OCI-LY3 (cell line): ENCODE results near the gene SPRED1.

Experiments used
- H2AFZ ChIP-seq: fragments of 200-600, 300-600 bp; shearing (Covaris generic); 2 replicates; pipeline ENCODE4 v1.6.0; 2014; ENCODE audit warnings: antibody characterized with exemption, low read depth, low read length
- H3K27ac ChIP-seq: fragments of 200-600, 300-600 bp; sonication (generic); 2 replicates; pipeline ENCODE4 v1.5.1; 2014; ENCODE audit warnings: mild to moderate bottlenecking, low read length, moderate library complexity, mixed read lengths
- H3K27me3 ChIP-seq: fragments of 200-600, 300-600 bp; sonication (generic); 2 replicates; pipeline ENCODE4 v1.6.1; 2014; ENCODE audit warnings: low read depth, low read length, mixed read lengths
- H3K36me3 ChIP-seq: fragments of 200-600, 300-600 bp; sonication (generic); replicated peaks from 2 replicates; pipeline ENCODE3; 2014; ENCODE audit warnings: low read depth, low read length, mixed read lengths
- H3K4me1 ChIP-seq: fragments of 300-600, 200-600 bp; sonication (generic); 2 replicates; pipeline ENCODE4 v1.6.1; 2014; ENCODE audit warnings: low read length, mixed read lengths
- H3K4me2 ChIP-seq: fragments of 200-600, 300-600 bp; sonication (generic); 2 replicates; pipeline ENCODE4 v1.6.1; 2014; ENCODE audit warnings: low read length, mixed read lengths
- H3K4me3 ChIP-seq: fragments of 300-600, 200-600 bp; sonication (generic); 2 replicates; pipeline ENCODE4 v1.5.1; 2014; ENCODE audit warnings: antibody characterized with exemption, mild to moderate bottlenecking, low read length, moderate library complexity
- H3K79me2 ChIP-seq: fragments of 300-600, 200-600 bp; shearing (Covaris generic); 2 replicates; pipeline ENCODE4 v1.6.1; 2014; ENCODE audit warnings: mild to moderate bottlenecking, low read length, mixed read lengths
- H3K9ac ChIP-seq: fragments of 300-600, 200-600 bp; shearing (Covaris generic); 2 replicates; pipeline ENCODE4 v1.6.0; 2014; ENCODE audit warnings: mild to moderate bottlenecking, low read length, moderate library complexity
- H3K9me3 ChIP-seq: fragments of 200-600, 300-600 bp; shearing (Covaris generic); 2 replicates; pipeline ENCODE4 v1.6.1; 2014; ENCODE audit warnings: low read length, mixed read lengths; ENCODE audit not compliant: insufficient read depth
- H4K20me1 ChIP-seq: fragments of 200-600, 300-600 bp; sonication (generic); 2 replicates; pipeline ENCODE4 v1.6.1; 2016; ENCODE audit warnings: low read length, mixed read lengths; ENCODE audit not compliant: insufficient read depth
- CTCF ChIP-seq: fragments of 200-600, 300-600 bp; sonication (generic); IDR thresholded peaks from 2 replicates; pipeline ENCODE4 v1.5.1; 2014; ENCODE audit warnings: antibody characterized with exemption, low read length, low read depth
- EZH2phosphoT487 ChIP-seq: fragments of 200-600 bp; shearing (Covaris generic); IDR thresholded peaks from 2 replicates; pipeline ENCODE4 v1.6.1; 2018; ENCODE audit warnings: antibody characterized with exemption, mixed run types, low read depth

Gene SPRED1

GRCh38 chr15:38208779-38209178 is 43.9 kb upstream of the SPRED1 start:
- no peak overlapping the region for H3K27ac ChIP-seq

GRCh38 chr15:38211249-38211648 is 41.4 kb upstream of the SPRED1 start:
- Histone ChIP-seq H3K9me3 (no peaks in the 10 kb centered on the region), H3K4me3 (no peak overlapping the region), H4K20me1 (no peaks in the 10 kb centered on the region), H3K4me2 (no peak overlapping the region), H3K79me2 (no peaks in the 10 kb centered on the region), H3K36me3 (no peaks in the 10 kb centered on the region), H3K9ac (no peak overlapping the region), H3K27me3 (no peaks in the 10 kb centered on the region), H3K4me1 (no peaks in the 10 kb centered on the region), H2AFZ (no peak overlapping the region), H3K27ac (no peak overlapping the region)
- TF ChIP-seq EZH2phosphoT487: no peak
- no peak for TF ChIP-seq CTCF

More at GRCh38 chr15:38208779-38209178, 43.9 kb upstream of the SPRED1 start:
- no peaks in the 10 kb centered on the region for H3K27me3 ChIP-seq
- H3K4me3 ChIP-seq: no peak overlapping the region
- no peaks in the 10 kb centered on the region for H3K36me3 ChIP-seq
- H3K4me2 ChIP-seq: no peak overlapping the region
- no peaks in the 10 kb centered on the region for H3K9me3 ChIP-seq
- TF ChIP-seq CTCF: no peak
- no peak for TF ChIP-seq EZH2phosphoT487
- no peaks in the 10 kb centered on the region for H4K20me1 ChIP-seq
- H3K4me1 ChIP-seq: no peaks in the 10 kb centered on the region
- no peak overlapping the region for H2AFZ ChIP-seq
- no peak overlapping the region for H3K9ac ChIP-seq
- no peaks in the 10 kb centered on the region for H3K79me2 ChIP-seq

GRCh38 chr15:38211811-38212210 is 40.8 kb upstream of the SPRED1 start:
- no peaks in the 10 kb centered on the region for H3K4me1 ChIP-seq
- H3K36me3 ChIP-seq: no peaks in the 10 kb centered on the region
- H3K9ac ChIP-seq: no peak overlapping the region
- TF ChIP-seq EZH2phosphoT487 (no peak), CTCF (no peak)
- no peaks in the 10 kb centered on the region for H4K20me1 ChIP-seq
- no peak overlapping the region for H3K4me2 ChIP-seq
- H3K79me2 ChIP-seq: no peaks in the 10 kb centered on the region
- H3K9me3 ChIP-seq: no peaks in the 10 kb centered on the region
- H3K27me3 ChIP-seq: no peaks in the 10 kb centered on the region
- H2AFZ ChIP-seq: no peak overlapping the region
- no peak overlapping the region for H3K27ac ChIP-seq
- no peak overlapping the region for H3K4me3 ChIP-seq

GRCh38 chr15:38212729-38213351 is 39.8 kb upstream of the SPRED1 start:
- TF ChIP-seq CTCF (no peak), EZH2phosphoT487 (no peak)
- H3K27ac ChIP-seq: no peak overlapping the region
- H3K9me3 ChIP-seq: no peaks in the 10 kb centered on the region
- no peak overlapping the region for H3K9ac ChIP-seq
- no peaks in the 10 kb centered on the region for H3K36me3 ChIP-seq
- no peak overlapping the region for H3K4me2 ChIP-seq
- H3K4me1 ChIP-seq: no peaks in the 10 kb centered on the region
- no peak overlapping the region for H2AFZ ChIP-seq
- H3K4me3 ChIP-seq: no peak overlapping the region
- no peaks in the 10 kb centered on the region for H3K79me2 ChIP-seq
- H3K27me3 ChIP-seq: 0 out of 2 replicates have a peak, but pooled peaks cover 4% of the 10 kb centered on the region
- no peaks in the 10 kb centered on the region for H4K20me1 ChIP-seq
